Measurements from ENCODE around the gene PAK1.

The PAK1 gene

GRCh38 chr11:77472991-77473800 is 698 bp downstream of the PAK1 start:
- peak; percentile 43 for DNase-seq

GRCh38 chr11:77471558-77472193 is 2.2 kb downstream of the PAK1 start:
- DNase-seq = no peak

GRCh38 chr11:77470971-77471370 is 2.9 kb downstream of the PAK1 start:
- no peak for DNase-seq

DNA sequence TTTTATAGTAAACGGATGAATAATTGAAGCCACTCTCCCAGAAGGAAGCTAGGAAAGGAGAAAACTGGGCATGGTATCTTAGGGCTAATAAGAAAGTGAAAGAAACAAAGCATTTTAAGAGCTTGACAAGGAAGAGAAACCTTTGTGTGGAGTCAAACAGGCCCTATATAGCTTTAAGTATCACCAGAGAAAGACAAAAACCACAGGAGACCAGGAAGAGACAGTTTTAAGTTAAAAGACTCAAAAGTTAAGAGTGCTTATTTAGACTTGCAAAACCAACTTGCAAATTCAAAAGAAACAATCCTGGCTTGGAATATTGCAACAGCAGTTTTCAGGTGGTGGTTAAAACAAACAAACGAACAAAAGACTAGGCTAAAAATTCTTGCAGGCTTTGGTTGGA is 3.4 kb downstream of the PAK1 start:
- no peak for DNase-seq

GRCh38 chr11:77468527-77468926 is 5.4 kb downstream of the PAK1 start:
- no peak for DNase-seq

DNA sequence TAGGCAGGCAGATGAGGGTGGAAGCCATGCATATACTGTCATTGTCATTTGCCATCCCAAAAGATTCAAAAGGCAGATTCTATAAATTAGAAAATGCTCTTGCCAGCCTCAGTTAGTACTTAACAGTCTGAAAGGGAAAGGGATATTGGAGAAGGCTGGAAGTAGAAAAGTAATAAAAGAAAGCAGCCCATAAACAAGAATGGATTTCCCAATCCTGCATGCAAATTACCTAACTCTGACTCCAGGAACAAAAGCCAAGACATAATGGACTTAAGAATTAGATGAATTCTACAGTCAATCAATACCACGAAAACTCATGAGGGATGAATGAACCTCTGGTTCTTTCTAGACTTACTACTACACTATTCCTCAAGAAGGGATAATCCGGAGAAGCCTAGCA is 5.9 kb downstream of the PAK1 start:
- DNase-seq = no peak

GRCh38 chr11:77467233-77467632 is 6.7 kb downstream of the PAK1 start:
- DNase-seq = no peak

- DNase-seq = no peak
Observed at GRCh38 chr11:77457340-77457739, 16.6 kb downstream of the PAK1 start.

DNA sequence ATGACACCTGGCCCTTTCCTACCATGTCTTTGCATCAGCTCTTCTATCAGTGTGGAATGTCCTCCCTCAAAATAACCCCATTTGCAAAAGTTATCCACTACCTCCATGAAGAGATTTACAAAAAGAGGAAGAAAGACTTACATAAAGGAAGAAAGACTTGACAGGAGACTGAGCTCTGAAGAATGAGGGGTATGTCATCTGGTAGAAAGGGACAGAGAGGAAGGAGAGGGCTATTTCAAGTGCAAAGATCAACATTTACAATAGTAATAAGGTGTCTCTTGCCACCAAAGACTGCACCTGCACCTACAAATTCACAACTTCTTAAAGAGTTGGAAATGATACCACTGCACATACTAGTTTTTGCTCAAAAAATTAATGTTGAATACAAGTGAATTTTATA is 18.2 kb downstream of the PAK1 start:
- no peak for DNase-seq

- DNase-seq = no peak
Observed at GRCh38 chr11:77454867-77455655, 18.8 kb downstream of the PAK1 start.

DNA sequence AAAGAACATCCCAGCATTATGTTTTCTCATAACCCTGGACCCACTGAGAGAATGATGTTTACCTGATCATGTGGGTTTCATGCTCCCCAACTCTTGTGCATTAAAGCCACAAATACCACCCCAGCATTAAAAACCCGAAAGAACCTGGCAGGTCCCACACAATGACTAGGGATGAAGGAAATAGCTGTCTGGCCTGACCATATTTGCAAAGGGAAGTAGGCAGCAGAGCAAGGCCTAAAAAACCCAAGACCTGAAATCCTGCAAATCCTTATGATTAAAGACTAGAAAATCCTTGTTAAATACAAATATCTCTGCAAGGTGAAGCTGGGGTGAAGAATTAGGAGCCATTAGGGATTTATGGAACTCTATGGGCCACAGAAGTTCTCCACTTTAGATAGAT is 23.7 kb downstream of the PAK1 start:
- DNase-seq = no peak

- DNase-seq = no peak
Observed at GRCh38 chr11:77449784-77450183, 24.1 kb downstream of the PAK1 start.

DNA sequence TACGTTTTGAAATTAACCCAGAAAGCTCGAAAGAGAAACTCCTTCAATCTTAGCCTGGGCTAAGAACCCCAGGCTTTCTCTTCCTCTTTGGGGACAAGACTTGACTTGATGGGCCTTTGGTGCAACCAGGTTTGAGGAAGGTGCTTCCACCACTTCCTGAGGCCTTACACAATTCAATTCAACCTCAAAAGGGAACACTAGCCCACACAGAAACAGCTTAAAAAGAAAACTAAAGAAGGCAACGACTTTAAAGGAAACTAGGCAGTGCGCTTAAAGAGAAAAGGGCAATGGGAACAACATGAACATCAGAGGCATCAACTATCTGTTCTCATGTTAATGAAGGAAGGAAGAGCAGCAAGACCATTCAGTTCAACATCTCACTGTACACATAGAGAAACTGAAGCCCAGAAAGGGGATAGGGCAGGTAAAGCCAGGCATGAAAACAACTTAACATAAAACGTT is 24.8 kb downstream of the PAK1 start:
- DNase-seq = no peak

GRCh38 chr11:77448269-77448668 is 25.6 kb downstream of the PAK1 start:
- no peak for DNase-seq

GRCh38 chr11:77446911-77447629 is 26.8 kb downstream of the PAK1 start:
- DNase-seq = no peak

GRCh38 chr11:77444261-77444660 is 29.6 kb downstream of the PAK1 start:
- no peak for DNase-seq

DNA sequence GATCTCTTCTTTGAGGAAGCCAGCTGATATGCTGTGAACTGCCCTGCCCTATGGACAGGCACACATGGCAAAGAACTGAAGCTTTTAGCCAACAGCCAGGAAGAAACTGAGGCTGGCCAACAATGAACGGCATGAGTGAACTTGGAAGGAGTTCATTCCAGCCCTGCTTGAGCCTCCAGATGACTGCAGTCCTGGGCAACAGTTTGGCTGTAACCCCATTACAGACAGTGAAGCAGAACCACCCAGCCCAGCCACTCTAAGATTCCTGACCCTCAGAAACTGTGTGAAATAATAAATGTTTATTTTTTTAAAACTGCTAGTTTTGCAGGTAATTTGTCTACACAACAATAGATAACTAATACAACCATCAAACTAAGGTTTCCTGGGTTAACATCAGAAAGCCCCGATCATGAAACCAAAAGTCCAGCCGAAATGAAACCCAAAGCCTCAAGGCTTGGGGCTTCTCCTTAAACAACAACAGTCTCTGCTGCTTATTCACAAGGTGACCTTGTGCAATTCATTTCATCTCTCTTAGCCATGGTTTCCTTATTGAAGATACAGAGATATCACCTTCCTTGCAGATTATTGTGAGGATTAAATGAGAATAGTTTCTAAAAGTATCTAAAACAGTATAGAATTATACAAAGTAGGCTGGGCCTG is 31.4 kb downstream of the PAK1 start:
- no peak for DNase-seq

- DNase-seq = no peak
Observed at GRCh38 chr11:77441426-77441825, 32.5 kb downstream of the PAK1 start.

DNA sequence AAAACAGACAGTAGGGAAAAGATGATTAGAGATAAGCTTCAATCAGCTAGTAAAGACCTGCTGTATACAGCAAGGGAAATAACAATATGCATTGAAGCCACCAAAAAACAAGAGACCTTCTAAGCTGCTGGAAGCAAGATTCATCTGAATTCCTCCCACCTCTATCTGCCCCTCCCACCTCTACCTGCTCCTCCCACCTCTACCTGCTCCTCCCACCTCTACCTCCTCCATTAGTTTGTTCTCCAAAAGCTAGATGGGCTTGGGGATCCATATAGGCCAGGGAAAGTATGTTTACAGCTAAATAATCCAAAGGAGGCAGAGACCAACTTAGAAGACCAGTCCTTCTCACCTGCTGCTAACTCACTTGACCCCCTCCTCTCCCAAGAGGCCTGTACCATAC is 33.2 kb downstream of the PAK1 start:
- no peak for DNase-seq

- no peak for DNase-seq
Observed at GRCh38 chr11:77438487-77438886, 35.4 kb downstream of the PAK1 start.

DNA sequence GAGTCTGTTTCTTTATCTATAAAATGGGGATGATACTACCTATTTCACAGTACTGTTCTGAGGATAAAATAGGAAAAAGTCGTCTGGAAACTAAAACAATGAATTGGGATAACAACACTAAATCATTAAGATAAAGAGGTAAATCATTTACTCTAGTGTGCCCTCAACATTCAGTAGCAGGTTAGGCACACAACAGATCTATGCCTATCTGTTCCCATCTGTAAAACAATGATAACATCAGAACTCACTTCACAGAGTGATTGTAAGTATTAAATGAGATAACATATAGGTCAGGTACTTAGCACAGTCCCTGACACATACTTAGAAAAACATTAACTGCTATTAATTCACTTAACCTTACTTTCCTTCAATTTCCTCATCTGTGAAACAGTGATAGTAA is 36.9 kb downstream of the PAK1 start:
- DNase-seq = no peak

DNA sequence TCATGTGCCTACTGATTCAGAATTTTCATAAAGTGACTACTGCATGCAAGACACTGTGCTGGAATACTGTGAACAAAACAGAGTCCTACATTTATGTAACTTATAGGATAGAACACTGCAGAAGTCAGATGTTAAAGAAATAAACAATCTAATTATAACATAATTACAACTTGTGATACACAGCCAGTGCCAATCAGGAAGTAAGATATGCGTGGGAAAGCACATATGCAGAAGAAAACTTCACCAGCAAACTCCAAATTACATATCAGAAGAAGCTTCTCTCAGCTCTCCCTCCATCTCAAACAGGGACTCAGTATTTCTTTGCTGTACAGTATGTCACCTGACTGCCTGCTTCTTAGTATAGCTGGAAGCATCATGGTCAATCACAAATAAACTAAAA is 37.4 kb downstream of the PAK1 start:
- no peak for DNase-seq

GRCh38 chr11:77435972-77436371 is 37.9 kb downstream of the PAK1 start:
- DNase-seq = no peak

All from midbrain (tissue), 1 donor.